ENCODE results near the gene CACNA2D3. TPM values are rescaled to one million over a fixed set of nuclear protein-coding genes. Genes with fewer than 3 reads are reported as not detected.

Gene CACNA2D3
- total RNA-seq, 6 donors from 2014 or later = 2.9 to 16.8 (median 4.9) TPM

GRCh38 chr3:54863366-54863765 lies 741.0 kb downstream of the CACNA2D3 start:
- no peak overlapping the region for H3K27ac ChIP-seq
- TF ChIP-seq CTCF (IDR thresholded peaks at IDR 0.05) (no peak), POLR2AphosphoS5 (IDR thresholded peaks at IDR 0.05) (no peak), EP300 (IDR thresholded peaks at IDR 0.05) (no peak), POLR2A (IDR thresholded peaks at IDR 0.05) (no peak)
- WGBS, 2 donors = 71% methylated on average over 8 of the region's 8 CpGs
- H3K4me1 ChIP-seq = no peaks in the 10 kb centered on the region
- no peaks in the 10 kb centered on the region for H3K9me3 ChIP-seq
- DNase-seq = no peak
- H3K36me3 ChIP-seq = no peaks in the 10 kb centered on the region
- no peaks in the 10 kb centered on the region for H3K27me3 ChIP-seq
- no peak for ATAC-seq (ENCODE audit: low FRiP score in 2 of 2)
- H3K4me3 ChIP-seq = no peak overlapping the region

- DNase-seq = no peak
- TF ChIP-seq POLR2A (IDR thresholded peaks at IDR 0.05) (no peak), EP300 (IDR thresholded peaks at IDR 0.05) (no peak), CTCF (IDR thresholded peaks at IDR 0.05) (no peak), POLR2AphosphoS5 (IDR thresholded peaks at IDR 0.05) (no peak)
- 84 to 89% methylated on average over 4 of the region's 4 CpGs for WGBS, 2 donors
Measured at GRCh38 chr3:54863786-54864185, 741.4 kb downstream of the CACNA2D3 start.

GRCh38 chr3:54865316-54865715 lies 743.0 kb downstream of the CACNA2D3 start:
- Histone ChIP-seq H3K9me3 (no peaks in the 10 kb centered on the region), H3K27me3 (no peaks in the 10 kb centered on the region), H3K27ac (no peak overlapping the region), H3K4me1 (no peaks in the 10 kb centered on the region), H3K4me3 (no peak overlapping the region), H3K36me3 (no peaks in the 10 kb centered on the region)
- DNase-seq (no peak), ATAC-seq (ENCODE audit: low FRiP score in 2 of 2) (no peak)
- no peak for TF ChIP-seq EP300 (IDR thresholded peaks at IDR 0.05)
- no peak for TF ChIP-seq POLR2AphosphoS5 (IDR thresholded peaks at IDR 0.05)
- TF ChIP-seq CTCF (IDR thresholded peaks at IDR 0.05) = no peak
- TF ChIP-seq POLR2A (IDR thresholded peaks at IDR 0.05) = no peak
- 62 to 83% methylated on average over 4 of the region's 4 CpGs for WGBS, 2 donors

More at GRCh38 chr3:54863786-54864185, 741.4 kb downstream of the CACNA2D3 start:
- no peaks in the 10 kb centered on the region for H3K36me3 ChIP-seq
- no peaks in the 10 kb centered on the region for H3K27me3 ChIP-seq
- no peak overlapping the region for H3K27ac ChIP-seq
- no peaks in the 10 kb centered on the region for H3K9me3 ChIP-seq
- no peak overlapping the region for H3K4me3 ChIP-seq
- no peak for ATAC-seq (ENCODE audit: low FRiP score in 2 of 2)
- H3K4me1 ChIP-seq = no peaks in the 10 kb centered on the region

- Histone ChIP-seq H3K27me3 (no peaks in the 10 kb centered on the region), H3K4me3 (no peak overlapping the region), H3K4me1 (no peaks in the 10 kb centered on the region), H3K27ac (no peak overlapping the region), H3K36me3 (no peaks in the 10 kb centered on the region), H3K9me3 (no peaks in the 10 kb centered on the region)
- TF ChIP-seq POLR2A (IDR thresholded peaks at IDR 0.05) (no peak), EP300 (IDR thresholded peaks at IDR 0.05) (no peak), CTCF (IDR thresholded peaks at IDR 0.05) (no peak), POLR2AphosphoS5 (IDR thresholded peaks at IDR 0.05) (no peak)
- DNase-seq = no peak
- ATAC-seq (ENCODE audit: low FRiP score in 2 of 2) = no peak
- 63 to 78% methylated on average over 4 of the region's 4 CpGs for WGBS, 2 donors
Measured at GRCh38 chr3:54866251-54866650, 743.9 kb downstream of the CACNA2D3 start.

- Histone ChIP-seq H3K36me3 (no peaks in the 10 kb centered on the region), H3K9me3 (no peaks in the 10 kb centered on the region), H3K4me3 (no peak overlapping the region), H3K27ac (no peak overlapping the region), H3K4me1 (no peaks in the 10 kb centered on the region), H3K27me3 (no peaks in the 10 kb centered on the region)
- ATAC-seq (ENCODE audit: low FRiP score in 2 of 2) (peak in 1 of 2 donors; percentile 85), DNase-seq (no peak)
- peak in 4 of 6 experiments; percentile 25 to 58 (median 52) for TF ChIP-seq CTCF (IDR thresholded peaks at IDR 0.05)
- no peak for TF ChIP-seq POLR2AphosphoS5 (IDR thresholded peaks at IDR 0.05)
- WGBS, 2 donors = 39 to 50% methylated on average over 7 of the region's 7 CpGs
Measured at GRCh38 chr3:54870423-54870822, 748.1 kb downstream of the CACNA2D3 start.

Measured in upper lobe of left lung (tissue), 6 donors.